HG02588 (cell line): ENCODE data around the gene PLPP2.

Experiments used
- ATAC-seq: cut with Tn5 transposase; IDR thresholded peaks from one replicate; pipeline ENCODE4 v1.9.1; 2021; ENCODE audit warnings: mild to moderate bottlenecking, moderate library complexity; ENCODE audit not compliant: unreplicated experiment

The PLPP2 gene

DNA sequence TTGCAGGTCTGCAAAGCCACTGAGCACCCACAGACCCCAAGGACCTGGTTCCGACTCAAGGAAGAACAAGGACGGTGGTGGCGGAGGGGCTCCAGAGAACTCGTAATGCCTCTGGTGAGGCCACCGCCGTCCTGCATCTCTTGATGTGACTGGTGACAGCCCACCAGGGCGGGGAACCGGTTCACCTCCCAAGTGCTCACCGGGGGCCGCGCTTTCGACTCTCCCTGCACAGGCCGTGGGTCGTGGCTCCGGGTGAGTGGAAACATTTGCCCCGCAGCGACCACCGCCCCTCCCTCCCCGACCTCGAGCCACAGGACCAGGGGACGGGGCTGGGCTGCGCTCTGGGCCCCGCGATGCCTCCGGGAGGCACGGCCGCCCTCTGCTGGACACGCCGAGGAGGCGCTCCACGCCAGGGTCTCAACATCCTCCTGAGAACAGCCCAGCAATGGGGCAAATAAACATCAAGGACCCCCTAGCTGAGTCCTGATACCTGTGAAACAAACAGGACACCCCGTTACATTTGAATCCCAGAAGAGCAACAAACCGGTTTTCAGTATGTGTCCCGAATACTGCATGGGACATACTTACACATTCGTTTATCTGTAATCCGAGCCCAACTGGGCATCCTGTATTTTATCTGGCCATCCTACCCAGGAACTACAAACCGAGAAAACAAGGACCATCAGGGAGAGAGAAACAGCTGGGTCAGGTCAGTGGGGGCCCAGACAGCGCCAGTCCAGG lies 3.9 kb upstream of the PLPP2 start:
- no peak for ATAC-seq

DNA sequence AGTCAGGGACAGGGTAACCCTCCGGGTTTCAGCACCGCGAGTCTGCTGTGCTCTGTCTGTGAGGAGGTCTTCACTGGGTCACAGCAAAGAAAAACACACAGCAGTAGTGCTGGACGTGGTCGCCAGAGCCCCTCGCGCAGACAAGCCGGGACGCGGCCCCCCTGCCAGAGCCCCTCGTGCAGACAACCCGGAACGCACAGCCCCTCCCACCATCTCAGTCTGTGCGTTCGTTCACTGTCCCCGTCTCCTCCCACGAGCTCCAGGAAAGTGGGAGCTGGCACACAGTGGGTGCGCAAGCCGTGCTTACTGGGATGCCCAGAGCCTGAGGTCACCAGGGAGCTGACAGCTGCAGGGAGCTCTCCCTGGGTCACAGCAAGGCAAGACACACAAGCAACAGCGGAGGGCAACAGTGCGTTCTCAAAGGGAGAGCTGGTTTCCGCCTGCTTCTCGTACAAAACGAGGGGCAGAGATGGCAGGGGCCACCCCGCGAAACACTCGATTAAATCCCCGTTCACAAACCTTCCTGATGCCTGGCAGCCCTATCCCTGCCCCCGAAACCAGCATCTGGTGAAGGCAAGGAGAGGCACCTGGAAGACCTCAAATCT lies 3.2 kb upstream of the PLPP2 start:
- ATAC-seq, result no peak

DNA sequence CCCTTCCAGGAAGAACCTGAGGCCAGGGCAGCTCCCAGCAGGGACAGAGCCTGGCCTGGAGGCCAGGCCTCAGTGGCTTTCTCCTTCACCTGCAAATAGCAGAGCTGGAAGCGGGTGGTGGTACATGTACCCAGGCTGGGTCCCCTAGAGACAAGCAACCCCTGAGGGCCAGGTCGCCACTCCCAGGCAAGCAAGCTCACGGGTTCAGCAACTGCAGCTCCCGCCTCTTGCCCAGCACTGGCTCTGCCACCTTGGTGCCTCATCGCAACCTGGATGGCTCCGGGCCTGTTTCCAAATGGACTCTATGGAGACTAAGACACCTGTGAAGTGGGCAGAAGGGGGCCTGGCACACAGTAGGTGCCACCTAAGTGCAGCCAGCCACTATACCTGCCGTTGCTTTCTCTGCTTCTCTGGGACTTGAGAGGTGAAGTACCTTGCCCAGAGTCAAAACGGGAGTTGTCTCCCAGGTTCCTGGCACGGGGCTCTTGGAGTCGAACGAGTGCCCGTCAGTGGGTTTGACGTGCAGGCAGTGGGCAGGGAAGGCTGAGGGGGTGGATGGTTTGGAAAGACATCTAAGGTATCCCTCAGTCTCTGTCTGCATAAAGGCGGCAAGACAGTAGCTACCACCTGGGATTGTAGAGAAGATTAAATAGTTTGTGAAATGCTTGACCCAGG lies 2.4 kb upstream of the PLPP2 start:
- ATAC-seq, result no peak

DNA sequence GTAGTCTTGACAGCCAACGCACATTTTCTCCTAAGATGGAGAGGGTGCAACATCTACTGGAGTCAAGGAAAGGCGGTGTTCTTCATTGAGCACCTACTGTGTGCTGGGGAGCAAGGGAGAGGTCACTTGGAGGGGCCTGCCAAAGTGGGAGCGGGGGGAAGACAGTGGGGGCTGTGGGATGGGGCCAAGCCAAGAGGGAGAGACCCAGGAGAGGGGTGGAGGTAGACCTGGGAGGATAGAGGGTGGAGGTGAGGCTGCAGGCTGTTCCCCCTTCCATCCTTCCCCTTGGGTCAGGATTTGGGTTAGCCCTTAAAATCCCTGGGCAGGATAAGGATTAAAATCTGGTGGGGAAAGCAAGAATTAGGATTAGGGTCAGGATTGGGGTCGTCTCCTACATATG lies 1.7 kb upstream of the PLPP2 start:
- ATAC-seq, result no peak

DNA sequence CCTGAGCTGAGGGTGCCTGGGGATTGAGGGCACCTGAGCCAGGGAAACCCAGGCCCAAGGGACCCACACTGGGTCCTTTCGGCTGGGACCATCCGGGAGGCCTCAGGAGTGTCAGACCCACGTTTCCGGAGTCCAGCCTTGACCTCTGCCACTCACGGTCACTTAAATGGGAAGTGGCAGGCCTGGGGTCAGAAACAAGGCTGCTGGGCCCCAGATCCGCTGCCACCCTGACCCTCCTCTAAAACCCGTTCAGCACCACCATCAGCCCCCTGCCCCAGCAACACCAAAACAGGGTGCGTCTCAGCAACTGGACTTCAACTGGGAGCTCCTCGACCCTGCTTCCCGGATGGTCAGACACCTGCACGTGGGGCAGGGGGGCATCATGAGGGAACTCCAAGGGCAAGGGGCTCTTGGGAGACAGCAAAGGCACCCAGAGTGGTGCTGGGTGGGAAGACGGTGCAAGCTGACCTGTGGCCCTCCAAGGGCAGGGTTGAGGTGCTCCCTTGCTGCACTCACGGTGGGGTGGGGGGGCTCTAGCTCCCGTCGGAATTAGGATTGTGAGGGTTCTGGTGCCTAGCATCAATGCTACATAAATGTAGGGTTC lies 1.2 kb upstream of the PLPP2 start:
- no peak for ATAC-seq

DNA sequence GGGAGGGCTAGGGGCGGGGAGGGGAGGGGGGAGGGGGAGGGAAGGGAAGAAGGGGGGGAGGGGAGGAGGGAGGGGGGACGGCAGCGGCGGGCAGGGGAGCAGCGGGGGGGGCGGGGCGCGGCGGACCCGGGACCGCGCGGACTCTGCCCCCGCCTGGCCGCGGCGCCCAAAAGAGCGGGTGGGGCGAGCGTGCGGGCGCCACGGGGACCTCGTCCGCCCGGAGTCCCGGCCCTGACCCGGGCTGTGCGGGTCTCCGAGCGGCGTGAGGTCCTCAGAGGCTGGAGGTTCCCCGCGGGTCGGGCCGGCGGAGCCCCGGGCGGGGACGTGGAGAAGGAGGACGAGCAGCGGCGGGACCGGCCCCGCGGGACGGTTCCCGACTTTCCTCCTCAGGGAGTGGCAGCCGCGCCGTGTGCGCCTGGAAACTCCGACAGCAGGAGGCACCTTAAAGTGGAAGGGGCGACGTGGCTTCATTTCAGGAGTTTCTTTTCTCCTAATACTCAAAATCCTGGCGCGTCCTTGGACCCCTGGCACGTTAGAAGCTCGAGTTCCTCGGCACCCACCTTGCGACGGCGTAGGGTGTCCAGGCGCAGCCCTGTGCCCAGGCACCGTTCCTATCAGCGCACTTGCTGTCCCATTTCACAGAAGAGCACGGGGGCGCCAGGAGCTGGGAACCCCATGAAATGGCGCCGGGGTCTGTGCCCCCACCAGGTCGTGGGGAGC lies 518 bp upstream of the PLPP2 start:
- no peak for ATAC-seq

DNA sequence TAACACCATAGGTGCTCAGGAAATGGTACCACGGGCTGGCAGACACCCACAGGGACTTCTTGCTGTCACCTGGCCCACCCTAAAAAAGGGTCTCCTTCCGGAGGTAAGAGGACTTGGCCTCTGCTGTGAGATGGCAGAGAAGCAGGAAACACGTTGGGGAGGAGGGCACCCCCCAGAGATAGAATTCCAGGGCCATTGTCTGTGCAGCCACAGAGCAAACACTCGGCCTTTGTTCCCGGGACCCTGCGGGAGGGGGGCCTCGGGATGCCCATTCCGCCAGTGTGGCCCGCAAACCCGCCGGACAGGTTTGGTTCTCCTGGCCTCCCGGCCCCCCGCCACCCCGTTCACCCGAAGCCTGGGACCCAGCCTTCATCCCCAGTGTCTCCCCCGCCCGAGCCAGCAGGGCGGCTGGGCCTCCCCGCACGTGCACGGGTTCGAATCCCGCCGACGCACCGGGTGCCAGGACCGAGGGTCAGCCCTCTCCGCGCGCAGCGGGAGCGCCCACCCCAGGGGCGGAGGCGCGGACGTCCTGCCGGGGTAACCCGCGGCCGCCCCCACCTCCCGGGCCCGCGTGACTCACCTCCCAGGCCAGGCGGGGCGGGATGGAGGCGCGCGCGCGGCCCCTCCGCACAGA lies 714 bp downstream of the PLPP2 start:
- ATAC-seq, result no peak

DNA sequence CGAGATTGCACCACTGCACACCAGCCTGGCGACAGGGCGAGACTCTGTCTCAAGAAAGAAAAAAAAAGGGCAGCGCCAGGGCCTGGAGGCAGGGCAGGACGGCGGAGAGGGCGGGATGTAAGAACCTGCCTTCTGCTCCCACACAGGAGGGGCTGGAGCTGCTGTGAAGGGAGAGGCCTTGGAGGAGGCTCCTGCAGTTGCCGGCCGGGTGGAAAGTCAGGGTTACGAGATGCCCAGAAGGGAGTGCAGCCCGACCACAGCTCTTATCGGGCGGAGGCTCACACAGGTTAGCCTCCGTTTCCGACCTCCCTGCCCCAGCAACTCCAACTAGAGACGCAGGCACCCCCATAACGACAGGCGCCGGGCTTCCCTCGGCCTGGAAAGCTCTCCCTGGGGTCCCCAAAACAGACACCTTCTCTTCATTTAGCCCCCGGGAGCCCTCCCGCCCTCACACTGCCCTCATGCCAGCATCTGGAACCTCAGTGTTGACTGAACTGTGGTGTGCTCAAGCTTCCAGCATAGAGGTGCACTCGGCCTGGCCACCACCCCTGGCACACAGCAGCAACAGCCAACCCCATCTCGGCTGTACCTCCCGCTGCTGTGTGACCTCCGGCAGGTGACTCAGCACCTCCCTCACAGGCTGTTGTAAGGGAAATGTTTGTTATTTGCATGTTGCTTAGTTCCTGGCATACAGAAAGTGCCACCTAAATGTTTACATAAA lies 1.4 kb downstream of the PLPP2 start:
- no peak for ATAC-seq

DNA sequence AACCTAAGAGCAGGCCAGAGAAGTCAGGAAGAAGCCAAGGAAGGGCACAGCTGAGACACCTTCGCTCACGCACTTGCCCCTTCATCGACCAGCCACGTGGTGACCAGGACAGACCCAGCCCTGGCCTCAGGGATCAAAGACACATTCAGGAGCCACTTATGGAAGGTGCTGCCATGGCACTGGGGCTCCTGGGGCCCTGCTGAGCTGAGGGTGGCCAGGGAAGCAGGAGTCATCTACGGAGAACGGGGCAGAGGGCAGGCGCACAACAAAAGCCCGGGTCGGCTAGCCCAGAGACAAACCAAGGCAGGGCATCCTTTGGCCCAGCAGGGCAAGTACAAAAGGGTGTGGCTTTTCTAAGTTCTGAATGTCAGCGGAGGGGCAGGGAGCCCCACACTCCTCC lies 2.3 kb downstream of the PLPP2 start:
- no peak for ATAC-seq

DNA sequence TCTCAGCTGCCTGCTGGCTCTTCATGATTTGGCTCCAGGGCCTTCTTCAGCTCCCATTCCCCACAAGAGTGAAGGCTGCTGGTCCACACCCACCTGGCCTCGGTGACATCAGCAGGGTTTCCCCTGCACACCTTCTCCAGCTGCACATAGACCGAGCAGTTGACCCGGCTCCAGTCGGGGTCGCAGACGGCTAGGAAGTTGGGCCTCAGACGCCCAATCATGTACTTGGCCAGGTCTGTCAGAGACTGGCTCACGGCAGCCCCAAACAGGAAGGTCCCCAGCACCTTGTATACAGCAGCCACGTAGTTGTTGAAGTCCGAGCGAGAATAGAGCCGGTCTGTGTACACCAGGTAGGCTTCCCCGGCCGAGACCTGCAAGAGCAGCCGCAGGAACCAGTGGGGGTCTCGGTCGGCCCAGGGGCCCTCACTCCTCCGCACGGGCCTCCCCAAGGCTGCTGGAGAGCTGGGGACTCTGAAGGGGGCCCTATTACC lies 3.8 kb downstream of the PLPP2 start:
- no peak for ATAC-seq

DNA sequence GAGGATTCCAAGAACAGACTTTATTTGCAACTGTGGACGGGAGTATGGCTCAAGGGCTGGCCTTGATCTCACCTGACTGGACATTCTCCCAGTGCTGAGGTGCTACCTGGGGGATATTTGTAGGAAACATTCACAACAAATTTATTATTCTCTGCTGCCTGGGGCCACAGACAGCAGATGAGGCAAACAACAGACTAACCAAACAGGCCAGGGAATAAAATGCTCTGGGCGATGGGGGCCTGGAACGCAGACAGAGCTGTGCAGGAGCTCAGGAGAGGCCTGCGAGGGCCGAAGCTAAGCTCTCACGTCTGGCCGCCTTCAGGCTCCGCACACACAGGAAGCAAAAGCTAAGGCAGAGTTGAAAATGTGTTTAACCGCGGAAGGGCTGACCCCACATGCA lies 7.8 kb downstream of the PLPP2 start:
- no peak for ATAC-seq

DNA sequence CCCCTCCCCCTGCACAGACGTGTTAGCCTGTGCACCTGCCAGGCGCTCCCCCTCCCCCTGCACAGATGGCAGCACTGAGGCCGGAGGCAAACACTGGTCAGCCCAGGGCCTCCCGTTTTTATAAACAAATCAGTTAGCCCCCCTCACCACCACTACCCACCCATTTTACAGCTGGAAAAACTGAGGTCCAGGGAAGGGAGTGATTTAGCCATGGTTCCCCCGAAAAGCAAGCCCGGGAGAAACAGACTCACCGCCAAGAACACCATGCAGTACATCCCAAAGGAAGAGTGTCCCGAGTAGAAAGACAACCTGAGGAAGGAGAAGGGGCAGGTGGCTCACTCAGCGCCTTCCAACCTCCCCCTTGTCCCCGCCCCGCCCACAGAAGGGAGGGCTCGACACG lies 8.7 kb downstream of the PLPP2 start:
- no peak for ATAC-seq

DNA sequence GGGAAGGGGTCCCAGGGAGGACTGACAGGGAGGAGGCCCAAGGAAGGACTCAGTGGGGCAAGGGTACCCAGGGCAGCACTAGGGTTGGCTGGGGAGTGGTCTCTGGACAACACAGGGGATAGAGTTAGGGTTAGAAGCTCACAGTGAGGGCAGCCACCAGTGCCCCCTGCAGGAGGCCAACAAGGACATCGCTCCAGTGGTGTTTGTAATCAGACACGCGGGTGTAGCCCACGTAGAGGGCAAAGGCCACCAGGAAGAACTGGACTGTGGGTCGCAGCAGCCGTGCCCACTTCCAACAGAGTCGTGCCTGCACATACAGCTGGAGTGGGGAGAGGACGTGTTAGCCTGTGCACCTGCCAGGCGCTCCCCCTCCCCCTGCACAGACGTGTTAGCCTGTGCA lies 9.2 kb downstream of the PLPP2 start:
- no peak for ATAC-seq

DNA sequence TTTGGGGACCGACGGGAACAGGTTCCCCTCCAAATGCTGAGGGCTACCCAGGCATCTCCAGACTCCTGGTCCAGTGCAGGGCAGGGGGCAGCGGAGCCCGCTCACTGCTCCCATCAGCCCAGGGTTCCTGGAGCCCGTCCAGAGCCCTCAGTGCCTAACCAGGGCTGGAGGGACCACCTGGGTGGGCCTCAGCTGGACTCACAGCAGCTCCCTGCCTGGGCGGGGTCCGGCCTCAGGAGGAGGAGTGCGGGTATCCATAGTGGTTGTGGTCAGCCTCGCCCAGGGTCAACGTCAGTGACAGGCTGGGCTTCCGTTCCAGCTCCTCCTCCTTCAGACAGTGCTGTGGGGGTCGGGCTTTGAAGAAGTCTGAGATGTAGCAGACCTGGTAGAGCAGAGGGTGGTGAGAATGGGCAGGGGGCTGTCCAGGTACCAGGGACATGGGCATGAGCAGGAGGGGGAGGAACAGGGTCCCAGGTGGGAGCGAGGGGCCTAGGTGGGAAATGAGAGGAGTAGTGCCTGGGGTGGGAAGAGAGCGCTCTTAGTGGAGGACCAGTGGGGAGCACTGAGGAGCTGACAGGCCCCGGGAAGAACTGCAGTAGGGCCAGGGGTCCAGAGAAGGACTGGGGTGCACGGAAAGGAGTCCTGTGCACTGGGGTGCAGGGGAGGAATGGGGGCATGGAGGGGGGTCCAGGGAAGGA lies 9.9 kb downstream of the PLPP2 start:
- no peak for ATAC-seq

DNA sequence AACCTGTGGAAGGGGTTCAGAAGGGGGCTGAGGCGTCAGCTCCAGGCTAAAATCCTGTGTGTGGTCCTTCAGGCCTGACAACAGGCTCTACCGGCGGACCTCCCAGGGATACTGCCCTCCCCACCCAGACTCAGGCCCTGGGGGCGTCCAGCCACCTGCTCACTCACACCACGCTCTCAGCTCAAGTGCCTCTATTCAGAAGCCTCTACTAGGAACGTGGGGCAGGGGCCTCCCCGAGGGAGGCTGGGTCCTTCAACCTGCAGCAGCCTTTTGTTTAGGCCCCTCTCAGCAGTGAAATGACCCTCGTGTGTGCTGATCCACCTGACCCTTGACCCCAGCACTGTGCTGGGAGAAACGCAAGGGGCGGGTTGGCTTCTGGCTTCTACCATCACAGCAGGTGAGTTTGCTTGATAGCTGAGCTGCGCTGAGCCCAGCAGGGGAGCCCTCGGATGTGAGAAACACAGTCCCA lies 10.6 kb downstream of the PLPP2 start:
- no peak for ATAC-seq

DNA sequence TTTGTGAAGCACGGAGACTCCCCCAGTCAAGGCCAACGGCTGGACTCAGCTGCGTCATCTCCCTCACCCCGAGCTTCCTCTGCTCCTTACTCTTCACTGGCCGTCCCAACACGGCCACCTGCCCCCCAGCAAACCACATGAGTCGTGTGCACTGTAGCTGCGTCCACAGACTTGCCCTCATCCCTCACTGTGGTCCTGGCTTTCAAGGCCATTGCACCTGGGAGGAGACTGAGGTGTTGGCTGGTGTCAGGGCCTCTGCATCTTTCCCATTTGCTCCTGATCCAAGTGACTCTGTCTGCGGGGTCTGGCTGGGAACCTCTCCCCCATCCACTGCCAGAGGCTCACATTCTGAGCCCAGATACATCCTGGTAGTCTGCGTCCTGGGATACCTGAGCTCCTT lies 11.5 kb downstream of the PLPP2 start:
- no peak for ATAC-seq

DNA sequence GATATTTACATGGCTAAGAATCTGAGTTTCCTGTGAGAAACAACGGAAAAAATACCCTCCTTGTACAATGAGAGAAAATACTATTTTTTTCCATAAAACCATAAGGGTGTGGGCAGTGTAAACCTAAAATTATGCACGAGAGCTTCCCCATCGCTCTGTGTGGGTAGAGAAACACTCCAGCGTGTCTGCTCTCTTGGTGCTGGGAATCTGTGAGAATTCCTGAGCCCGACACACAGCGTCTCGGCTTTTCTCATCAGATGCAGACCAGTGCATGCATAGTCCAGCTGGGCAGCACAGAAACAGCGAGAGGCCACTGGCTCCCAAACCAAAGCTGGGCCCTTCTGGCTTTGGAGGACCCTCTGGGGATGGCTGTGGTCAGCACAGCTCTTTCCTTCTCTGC lies 12.0 kb downstream of the PLPP2 start:
- no peak for ATAC-seq

DNA sequence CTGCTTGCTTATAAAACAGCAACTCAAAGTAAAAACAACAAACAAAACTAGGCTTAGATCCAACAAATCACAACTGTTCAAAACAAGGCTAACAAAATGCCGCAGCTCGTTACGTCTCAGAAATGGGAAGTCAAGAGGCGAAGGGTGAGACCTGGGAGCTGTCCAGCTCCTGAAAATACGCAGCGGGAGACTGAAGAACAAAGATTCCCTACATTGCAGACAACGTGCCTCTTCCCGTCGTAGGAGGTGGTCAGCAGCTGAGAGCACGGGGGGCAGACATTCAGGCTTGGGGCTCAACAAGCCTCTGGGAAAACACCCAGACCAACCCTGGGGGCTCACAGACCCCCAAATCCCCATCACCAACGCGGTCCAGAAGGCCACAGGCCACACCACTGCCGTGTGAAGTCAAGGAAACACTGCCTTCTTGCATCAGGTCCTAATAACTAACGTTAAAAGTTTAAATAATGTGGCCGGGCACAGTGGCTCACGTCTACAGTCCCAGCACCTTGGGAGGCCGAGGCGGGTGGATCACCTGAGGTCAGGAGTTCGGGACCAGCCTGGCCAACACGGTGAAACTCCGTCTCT lies 13.5 kb downstream of the PLPP2 start:
- ATAC-seq, result no peak

DNA sequence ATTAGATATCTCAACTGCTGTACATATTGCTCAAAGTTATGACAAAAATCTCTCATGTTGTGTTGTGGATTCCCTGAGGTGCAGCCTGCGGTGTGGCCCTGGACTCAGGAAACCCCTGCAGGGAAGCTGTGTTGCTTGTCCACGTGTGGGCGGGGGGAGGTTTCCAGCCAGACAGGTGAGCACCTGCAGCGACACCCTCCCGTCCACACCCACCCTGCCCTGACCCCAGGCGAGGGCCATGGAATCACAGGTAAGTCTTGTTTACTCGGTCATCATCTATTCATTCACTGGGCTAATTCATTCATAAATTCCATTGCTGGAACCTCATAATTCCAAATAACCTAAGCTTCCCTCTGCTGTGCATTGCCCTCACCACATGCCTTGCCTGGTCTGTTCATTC lies 14.1 kb downstream of the PLPP2 start:
- no peak for ATAC-seq
